Right forelimb (tissue), 1 donor: Measurements from ENCODE around the gene MS4A4E.
"Not testable (repeated sequence)": the region's sequence is repeated elsewhere in the genome, so short reads cannot be mapped to it uniquely, and the experiment has no call there.

Experiments
- DNase-seq: peaks from one replicate; pipeline ENCODE4 v3.0.0-alpha.2; 2018

Gene MS4A4E

GRCh38 chr11:60242740-60243239 is at the start of gene MS4A4E:
MS4A4E (minus strand) TSS chr11:60243137; CDS start chr11:60230055, 13,082 bp downstream.
- no peak for DNase-seq

- DNase-seq: no peak
These were observed 49.2 kb upstream of the MS4A4E start for GRCh38 chr11:60292145-60292544.

GRCh38 chr11:60288531-60288930 is 45.6 kb upstream of the MS4A4E start:
- no peak for DNase-seq

GRCh38 chr11:60285411-60286126 is 42.6 kb upstream of the MS4A4E start:
- DNase-seq: not testable (repeated sequence)

GRCh38 chr11:60282286-60282685 is 39.3 kb upstream of the MS4A4E start:
- no peak for DNase-seq

- DNase-seq: no peak
These were observed 38.5 kb upstream of the MS4A4E start for GRCh38 chr11:60281485-60281884.

- DNase-seq: no peak
These were observed 37.5 kb upstream of the MS4A4E start, which contains the start of gene MS4A4A for GRCh38 chr11:60280412-60280811. MS4A4A (plus strand) TSS chr11:60280666; CDS start chr11:60280676, 10 bp downstream.

GRCh38 chr11:60274416-60274815 is 31.5 kb upstream of the MS4A4E start:
- no peak for DNase-seq

GRCh38 chr11:60265373-60266214 is 22.7 kb upstream of the MS4A4E start:
- no peak for DNase-seq

- DNase-seq: no peak
These were observed 21.7 kb upstream of the MS4A4E start for GRCh38 chr11:60264644-60265043.

GRCh38 chr11:60263402-60263801 is 20.5 kb upstream of the MS4A4E start:
- DNase-seq: no peak

GRCh38 chr11:60261014-60261413 is 18.1 kb upstream of the MS4A4E start:
- no peak for DNase-seq

- DNase-seq: no peak
These were observed 15.2 kb upstream of the MS4A4E start for GRCh38 chr11:60257956-60258722.

GRCh38 chr11:60252213-60253108 is 9.5 kb upstream of the MS4A4E start:
- no peak for DNase-seq

GRCh38 chr11:60251485-60252212 is 8.7 kb upstream of the MS4A4E start:
- no peak for DNase-seq

GRCh38 chr11:60241786-60242185 is 1.2 kb downstream of the MS4A4E start:
- no peak for DNase-seq

- no peak for DNase-seq
These were observed 2.3 kb downstream of the MS4A4E start for GRCh38 chr11:60240662-60241061.

GRCh38 chr11:60235321-60235720 is 7.6 kb downstream of the MS4A4E start:
- no peak for DNase-seq

- no peak for DNase-seq
These were observed 12.3 kb downstream of the MS4A4E start for GRCh38 chr11:60230681-60231080.

- DNase-seq: no peak
These were observed 20.8 kb downstream of the MS4A4E start for GRCh38 chr11:60222141-60222540.

- DNase-seq: no peak
These were observed 21.2 kb downstream of the MS4A4E start for GRCh38 chr11:60221692-60222091.
